Pericardium fibroblast (primary cell): Measurements from ENCODE around the gene CD8B. TPM values are rescaled to one million over a fixed set of nuclear protein-coding genes. Genes with fewer than 3 reads are reported as not detected.

Experiments
- total RNA-seq: library from RNA; depleted of rRNA; stranded (reverse); fragments of >200 nt; gene quantifications from 2 replicates; pipeline ENCODE4 v1.2.3, GENCODE V29; 2015

Gene CD8B
- total RNA-seq, result not detected in 2 replicates

DNA sequence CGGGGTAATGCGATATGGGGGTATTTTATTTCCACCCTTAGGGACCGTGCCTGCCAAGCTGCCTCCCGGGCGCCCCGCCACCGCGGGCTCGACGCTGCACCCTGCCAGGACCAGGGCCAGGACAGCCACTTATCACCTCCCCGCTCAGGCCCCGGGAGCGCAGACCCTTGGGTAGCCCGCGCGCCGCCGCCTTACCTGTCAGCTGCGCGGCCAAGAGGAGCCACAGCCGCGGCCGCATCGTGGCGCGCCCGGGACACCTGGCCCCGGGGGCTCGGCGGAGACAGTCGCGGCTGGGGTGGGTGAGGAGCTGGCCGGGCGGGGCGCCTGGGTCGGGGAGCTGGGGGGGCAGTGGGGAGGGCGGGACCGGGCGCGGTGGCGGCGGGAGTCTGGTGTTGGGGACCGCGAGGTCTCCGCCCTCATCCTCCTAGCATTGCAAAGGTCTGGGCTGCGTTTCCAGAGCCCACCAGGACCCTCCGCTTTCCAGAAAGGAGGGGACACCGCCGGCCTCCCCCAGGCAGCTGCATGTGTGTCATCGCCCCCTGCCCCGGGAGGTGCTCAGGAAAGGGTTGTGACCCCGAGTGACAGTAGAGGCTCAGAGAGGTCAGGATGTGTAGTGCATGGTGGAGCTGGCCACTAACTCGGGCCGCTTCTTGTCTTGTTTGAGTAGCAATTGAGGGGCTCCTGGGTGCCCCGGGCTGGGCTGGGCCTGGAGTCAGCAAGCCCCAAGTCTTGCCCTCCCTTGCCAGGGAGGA, at the start of gene CD8B:
Gene CD8B, minus strand, starts transcription at position 259 of the 752 bp plus-strand sequence. Its CDS starts 21 bp downstream, at position 238.

DNA sequence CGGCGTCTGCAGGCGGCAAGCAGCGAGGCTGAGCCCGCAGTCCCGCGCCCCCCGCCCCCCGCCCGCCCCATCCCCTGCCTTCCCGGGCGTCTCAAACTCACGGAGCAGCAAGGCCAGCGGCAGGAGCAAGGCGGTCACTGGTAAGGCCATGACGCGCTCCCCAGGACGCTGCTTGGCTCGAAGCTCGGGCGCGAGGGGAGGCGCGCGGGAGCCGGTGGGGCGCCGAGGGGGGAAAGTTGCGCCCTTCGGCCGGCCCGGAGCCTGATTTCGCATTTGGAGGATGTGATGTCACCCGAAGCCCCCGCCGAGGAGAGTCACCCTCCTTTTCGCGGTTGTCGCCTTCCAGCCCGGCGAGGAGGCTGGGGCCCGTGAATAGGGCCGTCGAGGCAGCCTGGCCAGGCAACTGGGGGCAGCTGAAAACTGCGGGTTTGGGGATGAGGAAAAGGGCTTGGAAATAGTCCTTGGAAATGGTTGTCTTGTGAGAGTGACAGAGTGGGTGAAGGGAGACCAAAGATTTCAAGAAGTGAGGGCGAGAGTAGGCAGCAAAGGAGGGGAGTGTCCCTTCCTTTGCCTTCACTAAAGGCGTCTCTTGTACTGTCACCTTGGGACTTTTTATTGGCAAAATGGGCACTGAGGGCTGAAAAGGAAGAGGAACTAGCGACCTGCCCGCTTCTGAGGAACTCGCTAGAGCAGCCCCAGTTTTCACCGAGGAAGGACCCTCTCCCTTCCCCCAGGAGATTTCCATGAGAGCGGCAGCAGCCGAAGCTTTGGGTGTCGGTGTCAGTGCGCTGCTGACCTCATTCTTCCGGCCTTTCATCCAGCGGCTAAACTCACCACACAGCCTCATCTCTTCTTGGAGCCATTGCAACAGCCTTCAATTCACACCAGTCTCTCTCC, 70.8 kb downstream of the CD8B start, which contains the start of gene CD8A:
Gene CD8A, minus strand, starts transcription at position 238 of the 897 bp plus-strand sequence. Its CDS starts 88 bp downstream, at position 150.

Other genes with a start within 250 kb of the CD8B start
- 18.5 and 21.4 TPM in 2 replicates for gene RNF103, start 238.0 kb downstream of the CD8B start, total RNA-seq
- gene RMND5A, start 141.6 kb downstream of the CD8B start, total RNA-seq, result 15.2 and 34.8 TPM in 2 replicates
- gene CD8A, start 71.0 kb downstream of the CD8B start, total RNA-seq, result not detected in 2 replicates
- gene RGPD1, start 80.2 kb upstream of the CD8B start, total RNA-seq, result 0.77 and 1.2 TPM in 2 replicates
- 0.93 and 2.0 TPM in 2 replicates for gene PLGLB1, start 160.0 kb upstream of the CD8B start, total RNA-seq